GM12872 (cell line): ENCODE results near the gene RRAGC.

ENCODE experiments used
- TF ChIP-seq, protein P1 (sequence below): IDR thresholded peaks from 3 replicates; pipeline ENCODE4 v1.5.1; 2011; ENCODE audit warnings: low read depth, mild to moderate bottlenecking, low read length, moderate library complexity; ENCODE audit not compliant: insufficient read depth

The RRAGC gene

DNA sequence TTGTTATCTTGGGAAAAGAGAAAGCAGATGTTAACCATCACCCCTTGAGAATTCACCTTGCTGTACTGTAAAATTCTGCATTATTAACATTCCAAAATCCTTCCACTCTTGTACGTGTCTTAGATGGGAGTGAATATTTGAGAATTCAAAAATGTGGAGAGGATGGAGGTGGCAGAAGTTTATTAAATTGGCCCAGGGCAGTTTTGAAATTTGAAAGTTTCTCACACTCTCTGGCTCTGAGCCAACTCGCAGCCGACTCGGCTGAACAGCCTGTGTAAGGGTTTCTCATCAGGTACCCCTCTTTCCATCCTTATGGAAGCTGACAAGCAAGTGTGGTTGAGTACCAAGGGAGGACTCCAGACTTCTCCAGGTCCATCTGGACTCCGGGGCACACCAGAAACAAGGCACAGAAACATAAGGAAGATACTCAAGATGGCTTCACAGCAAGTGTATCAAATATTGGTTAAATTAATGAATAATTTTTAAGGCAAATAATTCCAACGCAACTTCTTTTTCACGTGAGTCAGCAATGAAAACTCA is 45.1 kb downstream of the RRAGC start:
- TF ChIP-seq, protein P1, sequence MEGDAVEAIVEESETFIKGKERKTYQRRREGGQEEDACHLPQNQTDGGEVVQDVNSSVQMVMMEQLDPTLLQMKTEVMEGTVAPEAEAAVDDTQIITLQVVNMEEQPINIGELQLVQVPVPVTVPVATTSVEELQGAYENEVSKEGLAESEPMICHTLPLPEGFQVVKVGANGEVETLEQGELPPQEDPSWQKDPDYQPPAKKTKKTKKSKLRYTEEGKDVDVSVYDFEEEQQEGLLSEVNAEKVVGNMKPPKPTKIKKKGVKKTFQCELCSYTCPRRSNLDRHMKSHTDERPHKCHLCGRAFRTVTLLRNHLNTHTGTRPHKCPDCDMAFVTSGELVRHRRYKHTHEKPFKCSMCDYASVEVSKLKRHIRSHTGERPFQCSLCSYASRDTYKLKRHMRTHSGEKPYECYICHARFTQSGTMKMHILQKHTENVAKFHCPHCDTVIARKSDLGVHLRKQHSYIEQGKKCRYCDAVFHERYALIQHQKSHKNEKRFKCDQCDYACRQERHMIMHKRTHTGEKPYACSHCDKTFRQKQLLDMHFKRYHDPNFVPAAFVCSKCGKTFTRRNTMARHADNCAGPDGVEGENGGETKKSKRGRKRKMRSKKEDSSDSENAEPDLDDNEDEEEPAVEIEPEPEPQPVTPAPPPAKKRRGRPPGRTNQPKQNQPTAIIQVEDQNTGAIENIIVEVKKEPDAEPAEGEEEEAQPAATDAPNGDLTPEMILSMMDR: no peak

DNA sequence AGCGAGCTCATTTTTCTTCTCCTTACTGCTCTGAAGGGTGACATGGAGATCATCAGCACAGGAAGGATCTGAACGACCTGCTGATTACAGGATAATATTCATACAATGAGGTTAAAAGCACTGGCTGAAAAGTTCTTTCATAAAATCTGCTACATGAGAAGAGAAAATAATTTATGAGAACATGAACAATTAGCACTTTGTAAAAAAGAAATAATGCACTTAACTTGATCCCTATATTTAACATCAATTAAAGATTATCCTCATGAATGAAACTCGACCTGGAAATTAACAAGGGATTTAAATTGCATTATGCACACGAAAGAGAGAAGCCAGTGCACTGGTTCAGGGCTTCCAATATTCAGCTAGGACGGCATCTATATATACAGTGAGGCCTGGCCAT is 46.6 kb downstream of the RRAGC start:
- TF ChIP-seq, protein P1: no peak

DNA sequence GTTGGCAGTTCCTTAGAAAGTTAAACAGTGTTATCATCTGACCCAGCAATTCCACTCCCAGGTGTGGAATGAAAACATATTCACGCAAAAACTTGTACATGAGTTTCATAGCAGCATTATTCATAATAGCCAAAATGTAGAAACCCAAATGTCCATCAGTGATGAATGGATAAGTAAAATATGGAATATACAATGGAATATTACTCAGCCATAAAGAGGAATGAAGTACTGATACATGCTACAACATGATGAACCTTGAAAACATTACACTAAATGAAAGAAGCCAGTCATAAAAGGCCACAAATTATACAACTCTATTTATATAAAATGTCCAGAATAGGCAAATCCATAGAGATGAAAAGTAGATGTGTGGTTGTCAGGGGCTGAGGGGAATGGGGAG is 53.5 kb downstream of the RRAGC start:
- TF ChIP-seq, protein P1: no peak

DNA sequence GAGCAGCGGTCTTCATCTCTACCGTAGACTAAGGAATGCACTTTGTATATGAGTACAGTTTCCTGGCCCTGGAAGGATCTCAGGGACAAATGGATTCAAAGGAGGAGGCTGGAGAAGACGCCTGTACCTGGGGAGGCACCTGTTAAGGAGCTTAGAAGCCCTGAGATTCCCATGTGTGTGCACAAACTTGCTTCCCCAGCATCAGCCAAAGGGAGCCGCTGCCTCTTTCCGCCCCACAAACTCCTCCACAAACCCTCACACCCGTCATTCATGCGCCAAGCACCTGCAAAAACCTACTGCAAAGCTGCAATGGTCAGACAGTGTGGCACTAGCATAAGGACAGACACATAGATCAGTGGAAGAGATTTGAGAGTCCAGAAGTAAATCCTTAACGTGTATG is 54.5 kb downstream of the RRAGC start:
- TF ChIP-seq, protein P1: no peak

DNA sequence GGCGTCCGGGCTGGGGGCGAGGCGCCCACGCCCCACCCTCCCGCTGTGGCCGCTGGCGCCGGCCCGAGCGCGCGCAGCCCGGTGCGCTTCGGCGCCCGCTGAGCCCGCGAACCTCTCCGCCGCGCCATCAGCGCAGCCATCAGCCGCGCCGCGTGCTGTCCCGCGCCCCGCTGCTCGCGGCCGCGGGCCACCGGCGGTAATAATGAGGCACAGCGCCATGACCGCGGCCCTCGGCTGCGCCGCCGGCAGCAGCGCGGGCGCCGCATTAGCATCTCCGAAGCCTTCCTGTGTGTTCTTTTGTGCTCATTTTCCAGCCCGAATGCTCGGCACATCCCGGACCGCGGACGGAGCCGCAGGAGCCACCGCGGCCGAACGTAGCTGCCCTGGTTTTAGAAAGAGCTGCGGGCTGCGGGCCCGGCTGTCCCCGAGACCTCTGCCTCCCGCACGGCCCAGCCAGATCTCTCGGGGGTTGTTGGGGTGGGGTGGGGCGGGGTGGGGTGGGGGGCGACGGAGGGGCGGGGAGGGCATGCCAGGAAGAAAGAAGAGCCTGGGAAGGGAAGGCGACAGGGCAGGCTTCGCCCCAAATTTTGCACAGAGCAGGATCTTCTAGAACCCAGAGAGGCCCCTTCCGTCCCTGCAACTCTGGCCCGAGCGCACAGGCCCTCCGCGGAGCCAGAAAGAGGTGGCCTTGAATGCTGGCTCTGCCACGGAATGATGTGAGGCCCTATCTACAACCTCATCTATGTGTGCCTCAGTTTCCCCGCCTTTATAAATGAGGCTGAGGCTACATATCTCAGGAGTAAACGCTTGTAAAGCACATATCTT is 55.3 kb downstream of the RRAGC start:
- TF ChIP-seq, protein P1: no peak

DNA sequence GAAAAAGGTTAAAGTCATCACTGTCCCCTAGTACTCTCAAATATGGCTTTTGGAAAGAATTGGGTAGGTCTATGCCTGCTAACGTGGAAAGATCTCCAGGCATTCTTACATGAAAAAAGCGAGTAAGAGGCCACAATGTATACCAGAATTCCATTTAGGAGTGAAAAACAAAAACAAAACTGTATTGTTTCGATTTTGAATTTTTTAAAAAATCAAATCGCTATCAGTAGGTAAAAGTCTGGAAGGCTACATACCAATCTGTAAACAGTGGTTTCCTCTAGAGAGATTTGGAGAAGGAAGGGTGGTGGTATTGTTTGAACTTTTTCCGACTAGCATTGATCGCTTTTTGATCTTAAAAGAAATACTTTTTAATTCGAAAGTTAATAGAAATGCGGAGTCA is 55.9 kb downstream of the RRAGC start:
- TF ChIP-seq, protein P1: no peak

DNA sequence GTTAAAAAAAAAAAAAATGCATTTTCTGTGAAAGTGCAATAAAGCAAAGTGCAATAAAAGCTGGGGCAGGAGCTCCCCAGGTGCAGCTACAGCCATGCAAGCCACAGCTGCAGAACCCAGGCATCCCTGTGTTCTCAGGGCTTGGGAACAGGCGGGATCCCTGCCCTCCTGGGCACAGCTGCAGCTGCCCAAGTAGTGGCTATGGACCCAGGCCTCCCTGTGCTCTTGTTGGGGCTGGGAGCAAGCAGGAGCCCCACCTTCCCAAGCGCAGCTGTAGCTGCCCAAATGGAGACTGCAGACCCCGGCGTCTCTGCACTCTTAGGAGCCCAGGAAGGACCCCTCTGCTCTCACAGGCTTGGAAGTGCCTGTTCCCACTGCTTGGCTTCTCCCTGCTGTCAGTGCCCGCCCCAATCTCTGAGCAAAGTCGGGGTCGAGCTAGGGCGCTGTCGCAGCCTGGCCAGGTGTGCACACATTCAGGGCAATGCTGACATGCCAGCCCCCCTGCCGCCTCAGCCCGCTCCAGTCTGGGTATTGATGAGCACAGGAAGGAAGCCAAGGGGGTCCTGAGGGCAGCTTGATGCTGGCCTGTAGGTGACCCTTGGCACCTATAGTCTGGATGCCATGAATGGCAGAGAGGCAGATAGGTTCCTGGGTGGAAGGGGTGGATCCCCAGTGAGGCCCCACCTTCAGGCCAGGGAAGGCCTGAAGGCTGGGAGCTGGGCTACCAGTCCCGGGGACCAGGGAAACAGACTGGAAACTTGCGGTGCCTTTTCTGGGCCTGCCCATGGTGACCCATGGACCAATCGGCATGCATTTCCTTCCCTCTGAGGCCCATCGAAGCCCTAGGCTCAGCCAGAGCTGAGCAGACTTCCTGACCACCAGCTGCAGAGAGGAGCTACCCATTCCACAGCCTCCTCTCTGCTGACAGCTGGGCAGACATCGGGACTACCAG is 58.6 kb downstream of the RRAGC start:
- TF ChIP-seq, protein P1: no peak
